IPS-18c (cell line): ENCODE measurements around the gene DRD5.

ENCODE experiments used
- H3K4me3 ChIP-seq: 2 replicates; pipeline ENCODE4 v1.7.0; 2013; ENCODE audit warnings: low read depth, mild to moderate bottlenecking, low read length, moderate library complexity; ENCODE audit not compliant: insufficient read depth
- H3K9me3 ChIP-seq: one replicate; pipeline ENCODE4 v1.6.1; 2013; ENCODE audit warnings: mild to moderate bottlenecking, low read length, moderate library complexity; ENCODE audit not compliant: control insufficient read depth, insufficient read depth

Gene DRD5

GRCh38 chr4:9804918-9805317 lies 23.5 kb downstream of the DRD5 start:
- Histone ChIP-seq H3K4me3 (no peak overlapping the region), H3K9me3 (no peaks in the 10 kb centered on the region)

GRCh38 chr4:9808077-9808476 lies 26.6 kb downstream of the DRD5 start:
- H3K4me3 ChIP-seq: no peak overlapping the region
- no peaks in the 10 kb centered on the region for H3K9me3 ChIP-seq

GRCh38 chr4:9811806-9812205 lies 30.4 kb downstream of the DRD5 start:
- H3K9me3 ChIP-seq: no peaks in the 10 kb centered on the region
- no peak overlapping the region for H3K4me3 ChIP-seq

- Histone ChIP-seq H3K4me3 (no peak overlapping the region), H3K9me3 (no peaks in the 10 kb centered on the region)
These were observed 31.3 kb downstream of the DRD5 start for GRCh38 chr4:9812501-9813340.

- no peak overlapping the region for H3K4me3 ChIP-seq
- no peaks in the 10 kb centered on the region for H3K9me3 ChIP-seq
These were observed 34.9 kb downstream of the DRD5 start for GRCh38 chr4:9816285-9816684.

- Histone ChIP-seq H3K4me3 (no peak overlapping the region), H3K9me3 (no peaks in the 10 kb centered on the region)
These were observed 38.9 kb downstream of the DRD5 start for GRCh38 chr4:9820343-9820742.

GRCh38 chr4:9825049-9825448 lies 43.6 kb downstream of the DRD5 start:
- Histone ChIP-seq H3K9me3 (no peaks in the 10 kb centered on the region), H3K4me3 (no peak overlapping the region)

GRCh38 chr4:9826551-9826950 lies 45.1 kb downstream of the DRD5 start:
- no peak overlapping the region for H3K4me3 ChIP-seq
- no peaks in the 10 kb centered on the region for H3K9me3 ChIP-seq

- Histone ChIP-seq H3K9me3 (no peaks in the 10 kb centered on the region), H3K4me3 (no peak overlapping the region)
These were observed 51.2 kb downstream of the DRD5 start for GRCh38 chr4:9832640-9833039.

GRCh38 chr4:9833421-9833820 lies 52.0 kb downstream of the DRD5 start:
- H3K9me3 ChIP-seq: peaks cover 2% of the 10 kb centered on the region
- no peak overlapping the region for H3K4me3 ChIP-seq
